GM12865 (cell line): ENCODE results near the gene LIPC.

Experiments
- DNase-seq: peaks from one replicate; pipeline ENCODE4 v3.0.0; 2010; ENCODE audit warnings: low read depth
- H3K4me3 ChIP-seq: 2 replicates; pipeline ENCODE4 v1.5.1; 2011; ENCODE audit warnings: mild to moderate bottlenecking, low read depth, low read length, control low read depth
- TF ChIP-seq, protein P1 (sequence below): IDR thresholded peaks from 2 replicates; pipeline ENCODE4 v1.5.1; 2011; ENCODE audit warnings: low read length, control low read depth, low read depth, inconsistent platforms; ENCODE audit not compliant: insufficient read depth; ENCODE audit errors: missing control alignments

The LIPC gene

GRCh38 chr15:58469432-58470353 lies 37.9 kb downstream of the LIPC start:
- peak; percentile 52 for DNase-seq
- no peak overlapping the region for H3K4me3 ChIP-seq
- TF ChIP-seq, protein P1, sequence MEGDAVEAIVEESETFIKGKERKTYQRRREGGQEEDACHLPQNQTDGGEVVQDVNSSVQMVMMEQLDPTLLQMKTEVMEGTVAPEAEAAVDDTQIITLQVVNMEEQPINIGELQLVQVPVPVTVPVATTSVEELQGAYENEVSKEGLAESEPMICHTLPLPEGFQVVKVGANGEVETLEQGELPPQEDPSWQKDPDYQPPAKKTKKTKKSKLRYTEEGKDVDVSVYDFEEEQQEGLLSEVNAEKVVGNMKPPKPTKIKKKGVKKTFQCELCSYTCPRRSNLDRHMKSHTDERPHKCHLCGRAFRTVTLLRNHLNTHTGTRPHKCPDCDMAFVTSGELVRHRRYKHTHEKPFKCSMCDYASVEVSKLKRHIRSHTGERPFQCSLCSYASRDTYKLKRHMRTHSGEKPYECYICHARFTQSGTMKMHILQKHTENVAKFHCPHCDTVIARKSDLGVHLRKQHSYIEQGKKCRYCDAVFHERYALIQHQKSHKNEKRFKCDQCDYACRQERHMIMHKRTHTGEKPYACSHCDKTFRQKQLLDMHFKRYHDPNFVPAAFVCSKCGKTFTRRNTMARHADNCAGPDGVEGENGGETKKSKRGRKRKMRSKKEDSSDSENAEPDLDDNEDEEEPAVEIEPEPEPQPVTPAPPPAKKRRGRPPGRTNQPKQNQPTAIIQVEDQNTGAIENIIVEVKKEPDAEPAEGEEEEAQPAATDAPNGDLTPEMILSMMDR = no peak

GRCh38 chr15:58471348-58471747 lies 39.6 kb downstream of the LIPC start:
- TF ChIP-seq, protein P1 = no peak

DNA sequence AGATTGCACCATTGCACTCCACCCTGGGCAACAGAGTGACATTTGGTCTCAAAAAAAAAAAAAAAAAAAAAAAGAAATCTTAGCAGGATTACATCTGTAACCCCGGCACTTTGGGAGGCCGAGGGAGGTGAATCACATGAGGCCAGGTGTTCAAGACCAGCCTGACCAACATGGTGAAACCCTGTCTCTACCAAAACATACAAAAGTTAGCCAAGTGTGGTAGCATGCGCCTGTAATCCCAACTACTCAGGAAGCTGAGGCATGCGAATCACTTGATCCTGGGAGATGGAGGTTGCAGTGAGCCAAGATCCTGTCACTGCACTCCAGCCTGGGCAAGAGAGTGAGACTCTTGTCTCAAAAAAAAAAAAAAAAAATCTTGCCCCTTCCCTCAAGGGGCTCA lies 40.4 kb downstream of the LIPC start:
- no peak for DNase-seq
- peak overlapping the region; percentile 49; the same call in 1 of the 2 replicates for H3K4me3 ChIP-seq
- TF ChIP-seq, protein P1 = no peak

More at GRCh38 chr15:58471348-58471747, 39.6 kb downstream of the LIPC start:
- H3K4me3 ChIP-seq = no peak overlapping the region
- DNase-seq = no peak

GRCh38 chr15:58472821-58473581 lies 41.2 kb downstream of the LIPC start:
- H3K4me3 ChIP-seq = peak overlapping the region; percentile 49
- DNase-seq = peak; percentile 70
- TF ChIP-seq, protein P1 = no peak

- TF ChIP-seq, protein P1 = no peak
- peak; percentile 74 for DNase-seq
- peak overlapping the region; percentile 49 for H3K4me3 ChIP-seq
Observed at GRCh38 chr15:58473724-58474123, 41.9 kb downstream of the LIPC start.

DNA sequence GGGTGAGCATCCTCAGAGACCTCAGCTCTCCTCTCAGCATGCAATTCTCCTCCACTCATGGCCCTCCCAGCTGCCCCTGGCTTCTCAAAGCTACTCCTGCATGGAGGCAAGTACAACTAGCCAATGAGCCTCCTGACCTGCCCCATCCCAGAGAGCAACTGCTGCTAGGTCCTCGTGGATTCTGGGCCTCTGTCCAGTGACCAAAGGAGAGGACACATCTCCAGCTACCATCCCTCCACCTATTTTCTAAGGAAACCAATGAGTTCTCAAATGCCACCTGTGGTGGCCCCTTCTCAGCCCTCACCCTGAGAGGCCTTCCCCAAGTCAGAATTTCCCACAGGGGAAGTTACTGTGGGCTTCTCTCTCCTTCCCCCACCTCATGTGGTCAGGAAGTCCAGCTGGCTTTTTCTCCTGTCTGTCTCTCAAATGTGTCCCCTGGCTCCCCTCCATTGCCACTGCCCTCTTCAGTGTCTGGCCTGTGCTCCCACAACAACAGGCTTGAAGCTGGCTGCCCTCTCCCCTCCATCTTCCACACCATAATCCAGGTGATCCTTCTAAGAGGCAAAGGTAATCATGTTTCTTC lies 43.0 kb downstream of the LIPC start:
- TF ChIP-seq, protein P1 = no peak
- peak; percentile 41 for DNase-seq
- no peak overlapping the region for H3K4me3 ChIP-seq
